Umbilical cord (tissue), 2 donors: ENCODE data around the gene ALKBH5. TPM values are rescaled to one million over a fixed set of nuclear protein-coding genes. Genes with fewer than 3 reads are reported as not detected.

ENCODE experiments used
- DNase-seq: peaks from one replicate; pipeline ENCODE4 v3.0.0-alpha.2; 2015; ENCODE audit warnings: low spot score
- total RNA-seq: library from RNA; depleted of rRNA; stranded (reverse); fragments of >200 nt; gene quantifications from one replicate; pipeline ENCODE4 v1.2.3, GENCODE V29; 2014; ENCODE audit warnings: low replicate concordance; ENCODE audit not compliant: insufficient read depth

ALKBH5 gene
- total RNA-seq, 1 donor from 2014 or later, result 86.2 TPM

- peak; percentile 65 for DNase-seq
These were observed 74.9 kb downstream of the ALKBH5 start, which contains the start of gene FLII for GRCh38 chr17:18258356-18259038. FLII (minus strand) TSS chr17:18258738; CDS start chr17:18258690, 48 bp downstream.

Other genes with a start within 250 kb of the ALKBH5 start
- gene TOM1L2, start 211.4 kb upstream of the ALKBH5 start, total RNA-seq, result 35.2 TPM
- gene DRC3, start 211.0 kb upstream of the ALKBH5 start, total RNA-seq, result 5.1 TPM
- gene ATPAF2, start 144.7 kb upstream of the ALKBH5 start, total RNA-seq, result 16.6 TPM
- 5.5 TPM for gene GID4, start 144.4 kb upstream of the ALKBH5 start, total RNA-seq
- 25.3 TPM for gene DRG2, start 95.9 kb upstream of the ALKBH5 start, total RNA-seq
- 4.3 TPM for gene MYO15A, start 75.1 kb upstream of the ALKBH5 start, total RNA-seq
- gene LLGL1, start 41.8 kb downstream of the ALKBH5 start, total RNA-seq, result 21.2 TPM
- gene FLII, start 74.9 kb downstream of the ALKBH5 start, total RNA-seq, result 118 TPM
- 15.9 TPM for gene MIEF2, start 76.8 kb downstream of the ALKBH5 start, total RNA-seq
- gene TOP3A, start 131.2 kb downstream of the ALKBH5 start, total RNA-seq, result 16.1 TPM
- 7.2 TPM for gene SMCR8, start 131.5 kb downstream of the ALKBH5 start, total RNA-seq
- gene SHMT1, start 179.7 kb downstream of the ALKBH5 start, total RNA-seq, result 5.1 TPM
- gene EVPLL, start 193.9 kb downstream of the ALKBH5 start, total RNA-seq, result 0.24 TPM